Fibroblast of the conjunctiva (primary cell): ENCODE data around the gene CXCL14.
A peak's percentile ranks its signal among the peaks of the same experiment; 100 is the strongest.

ENCODE experiments used
- DNase-seq: peaks from one replicate; pipeline ENCODE4 v3.0.0-alpha.2; 2010; ENCODE audit warnings: low read depth

CXCL14 gene

GRCh38 chr5:135578685-135579341, at the start of gene CXCL14:
TSS of gene CXCL14 (minus strand) at chr5:135578991. CDS start at chr5:135578778, 213 bp downstream.
- DNase-seq: peak; percentile 12

- no peak for DNase-seq
Measured at GRCh38 chr5:135626636-135627035, 47.8 kb upstream of the CXCL14 start.

- no peak for DNase-seq
Measured at GRCh38 chr5:135625961-135626360, 47.2 kb upstream of the CXCL14 start.

GRCh38 chr5:135625486-135625885, 46.7 kb upstream of the CXCL14 start:
- no peak for DNase-seq

GRCh38 chr5:135625061-135625460, 46.3 kb upstream of the CXCL14 start:
- DNase-seq: no peak

- no peak for DNase-seq
Measured at GRCh38 chr5:135623186-135623715, 44.5 kb upstream of the CXCL14 start.

GRCh38 chr5:135615581-135616260, 36.9 kb upstream of the CXCL14 start:
- no peak for DNase-seq

GRCh38 chr5:135615171-135615570, 36.4 kb upstream of the CXCL14 start:
- no peak for DNase-seq

- DNase-seq: no peak
Measured at GRCh38 chr5:135609981-135610380, 31.2 kb upstream of the CXCL14 start.

- DNase-seq: no peak
Measured at GRCh38 chr5:135608761-135609443, 30.1 kb upstream of the CXCL14 start.

- DNase-seq: no peak
Measured at GRCh38 chr5:135608361-135608760, 29.6 kb upstream of the CXCL14 start.

GRCh38 chr5:135606431-135606830, 27.6 kb upstream of the CXCL14 start:
- DNase-seq: no peak

- DNase-seq: no peak
Measured at GRCh38 chr5:135605221-135605620, 26.4 kb upstream of the CXCL14 start.

GRCh38 chr5:135604056-135604455, 25.3 kb upstream of the CXCL14 start:
- no peak for DNase-seq

- no peak for DNase-seq
Measured at GRCh38 chr5:135602882-135603721, 24.3 kb upstream of the CXCL14 start.

GRCh38 chr5:135601466-135601865, 22.7 kb upstream of the CXCL14 start:
- no peak for DNase-seq

- DNase-seq: no peak
Measured at GRCh38 chr5:135600971-135601381, 22.2 kb upstream of the CXCL14 start.

- no peak for DNase-seq
Measured at GRCh38 chr5:135600152-135600570, 21.4 kb upstream of the CXCL14 start.

- no peak for DNase-seq
Measured at GRCh38 chr5:135599421-135600151, 20.8 kb upstream of the CXCL14 start.

GRCh38 chr5:135598691-135599395, 20.1 kb upstream of the CXCL14 start:
- no peak for DNase-seq

- no peak for DNase-seq
Measured at GRCh38 chr5:135596788-135597187, 18.0 kb upstream of the CXCL14 start.
